NCI-H1092 (cell line): Measurements from ENCODE around the gene CLCNKB.
"Not testable (repeated sequence)": the region's sequence is repeated elsewhere in the genome, so short reads cannot be mapped to it uniquely, and the experiment has no call there.

Experiments used
- DNase-seq: peaks from one replicate; lab custom pipeline; 2025; lab: John Stamatoyannopoulos, UW

Gene CLCNKB

DNA sequence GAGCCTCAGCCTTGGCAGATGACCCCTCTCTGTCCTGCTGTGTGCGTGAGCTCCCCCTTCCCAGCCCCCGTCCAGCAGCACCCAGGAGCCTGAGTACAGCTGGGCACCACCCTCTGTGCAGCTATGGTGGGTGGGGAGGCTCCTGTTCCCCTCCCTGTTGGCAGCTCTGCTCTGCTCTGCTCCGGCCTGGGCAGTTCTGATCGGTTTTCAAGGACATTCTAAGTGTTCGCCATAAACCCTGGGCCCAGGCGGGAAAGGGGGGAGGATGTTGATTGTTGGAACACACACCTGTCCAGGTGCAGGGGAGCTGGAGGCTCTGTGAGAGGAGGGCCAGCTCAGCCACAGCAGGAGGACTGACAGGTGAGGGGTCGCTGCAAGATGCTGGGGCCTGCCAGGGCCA, at the start of gene CLCNKB:
Gene CLCNKB, plus strand, starts transcription at position 262 of the 400 bp plus-strand sequence. CDS start 711 bp downstream, outside the sequence.
- DNase-seq: no peak

DNA sequence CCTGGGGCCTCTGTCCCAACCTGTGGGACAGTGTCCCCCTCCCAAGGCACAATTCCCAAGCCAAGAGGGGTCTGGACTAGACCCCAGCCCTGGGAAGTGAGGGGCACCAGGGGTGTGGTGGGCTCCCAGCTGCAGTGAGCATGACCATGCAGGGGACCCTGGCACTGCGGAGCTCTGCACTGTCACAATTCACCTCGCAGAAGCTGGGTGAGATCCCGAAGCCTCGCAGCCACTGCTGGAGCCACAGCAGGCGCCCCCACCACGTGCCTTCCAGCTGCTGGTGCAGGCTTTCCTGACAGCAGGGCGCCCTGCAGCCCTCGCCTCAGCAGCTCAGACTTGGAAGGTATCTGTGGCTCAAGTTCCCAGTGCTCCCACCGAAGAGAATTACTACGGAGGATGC, 49.5 kb upstream of the CLCNKB start:
- DNase-seq: no peak

DNA sequence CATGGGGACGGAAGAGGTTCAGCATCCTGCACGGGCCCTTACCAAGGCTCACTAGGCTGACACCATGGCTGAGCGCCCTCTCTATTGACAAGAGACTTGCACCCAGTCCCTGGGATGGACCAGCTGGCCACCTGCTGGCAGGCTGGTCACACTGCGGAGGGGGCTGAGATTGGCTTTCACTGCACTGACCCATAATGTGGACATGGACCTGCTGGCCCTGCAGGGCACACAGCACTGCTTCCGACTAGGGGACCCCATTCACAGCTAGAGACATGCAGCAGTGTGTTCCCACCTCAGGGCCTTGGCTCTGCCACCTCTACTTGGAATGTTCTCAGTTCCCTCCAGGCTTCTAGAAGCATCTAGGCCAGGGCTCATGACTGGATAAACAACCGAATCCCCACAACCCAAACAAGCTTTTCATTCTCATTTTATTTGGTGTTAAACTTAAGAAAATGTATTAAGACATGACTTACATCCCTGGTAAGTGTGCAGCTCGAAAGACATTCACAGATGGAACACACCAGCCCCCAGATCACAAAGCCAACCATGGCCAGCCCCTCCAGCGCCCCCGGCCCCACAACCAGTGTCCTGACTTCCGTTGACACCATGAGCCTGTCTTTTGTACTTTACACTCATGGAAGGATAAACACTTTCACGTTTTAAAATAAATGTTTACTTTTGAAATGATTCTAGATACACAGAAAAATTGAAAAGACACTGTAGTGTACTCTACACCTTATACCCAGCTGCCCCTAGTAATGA, 48.8 kb upstream of the CLCNKB start:
- DNase-seq: no peak

DNA sequence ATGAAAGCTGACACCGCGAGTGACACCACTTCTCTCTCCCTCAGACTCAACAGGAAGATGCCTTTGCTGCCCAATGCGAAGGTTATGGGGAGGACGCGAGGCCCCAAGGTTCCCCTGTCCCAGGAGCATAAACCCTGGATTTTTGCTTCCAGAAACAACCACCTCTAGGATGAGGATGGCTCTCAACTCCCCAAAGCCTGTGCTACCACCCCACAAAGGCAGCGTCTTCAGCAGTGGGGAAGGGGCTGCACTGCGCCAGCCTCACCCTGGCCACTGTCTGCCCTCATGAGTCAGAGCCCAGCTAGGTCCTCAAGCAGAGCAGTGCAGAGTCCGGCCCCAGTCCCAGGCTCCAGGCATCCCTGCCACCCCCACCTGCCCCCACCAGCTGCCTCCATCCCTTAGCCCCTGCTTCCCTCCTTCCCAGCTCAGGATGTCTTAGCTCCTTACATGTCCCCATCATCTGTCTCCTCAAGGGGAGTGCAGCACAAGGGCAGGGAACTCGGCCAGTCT, 46.5 kb upstream of the CLCNKB start:
- no peak for DNase-seq

DNA sequence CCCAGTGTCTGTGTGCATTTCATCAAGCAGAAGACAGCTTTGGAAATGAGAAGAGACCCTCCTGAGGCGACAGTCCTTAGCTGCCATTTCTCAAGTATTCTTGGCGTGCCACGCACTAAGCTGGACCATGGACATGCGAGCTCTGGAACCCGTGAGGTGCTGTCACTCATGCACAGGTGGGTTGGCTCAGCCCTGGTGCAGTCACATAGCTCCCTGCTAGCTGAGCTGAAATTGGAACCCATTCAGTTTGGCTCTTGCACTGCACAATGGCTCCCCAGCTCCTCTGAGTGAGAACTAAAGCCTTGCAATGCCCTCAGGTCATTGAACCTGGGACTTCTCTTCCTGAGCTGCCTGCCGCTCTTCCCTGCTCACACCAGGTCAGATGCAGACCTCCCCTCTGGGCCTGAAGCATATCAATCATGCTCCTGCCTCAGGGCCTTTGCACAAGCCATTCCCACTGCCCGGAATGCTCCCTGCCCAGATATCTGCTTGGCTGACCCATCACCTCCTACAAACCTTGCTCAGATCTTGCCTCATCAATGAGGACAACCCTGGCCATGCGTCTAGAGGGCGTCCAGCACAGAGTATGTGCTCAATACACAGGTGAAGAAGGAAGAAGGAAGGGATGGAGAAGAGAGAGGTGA, 45.8 kb upstream of the CLCNKB start:
- DNase-seq: no peak

DNA sequence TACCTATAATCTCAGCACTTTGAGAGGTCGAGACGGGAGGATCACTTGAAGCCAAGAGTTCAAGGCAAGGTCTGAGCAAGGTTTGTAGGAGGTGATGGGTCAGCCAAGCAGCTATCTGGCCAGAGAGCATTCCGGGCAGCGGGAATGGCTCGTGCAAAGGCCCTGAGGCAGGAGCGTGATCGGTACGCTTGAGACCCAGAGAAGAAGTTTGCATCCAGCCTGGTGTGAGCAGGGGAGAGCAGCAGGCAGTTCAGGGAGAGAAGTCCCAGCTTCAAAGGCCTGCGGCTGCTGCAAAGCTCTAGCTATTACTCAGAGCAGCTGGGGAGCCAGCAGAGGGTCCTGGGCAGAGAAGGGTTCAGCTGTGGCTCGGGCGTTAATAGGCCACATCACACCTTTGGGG, 44.7 kb upstream of the CLCNKB start:
- DNase-seq: no peak

DNA sequence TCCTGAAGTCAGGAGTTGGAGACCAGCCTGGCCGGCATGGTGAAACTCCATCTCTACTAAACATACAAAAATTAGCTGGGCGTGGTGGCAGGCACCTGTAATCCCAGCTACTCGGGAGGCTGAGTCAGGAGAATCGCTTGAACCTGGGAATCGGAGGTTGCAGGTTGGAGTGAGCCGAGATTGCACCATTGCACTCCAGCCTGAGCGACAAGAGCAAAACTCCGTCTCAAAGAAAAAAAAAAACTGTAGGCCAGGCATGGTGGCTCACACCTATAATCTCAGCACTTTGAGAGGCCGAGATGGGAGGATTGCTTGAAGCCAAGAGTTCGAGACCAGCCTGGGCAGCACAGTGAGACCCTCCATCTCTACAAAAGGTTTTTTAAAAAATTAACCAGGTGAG, 42.3 kb upstream of the CLCNKB start:
- not testable (repeated sequence) for DNase-seq

DNA sequence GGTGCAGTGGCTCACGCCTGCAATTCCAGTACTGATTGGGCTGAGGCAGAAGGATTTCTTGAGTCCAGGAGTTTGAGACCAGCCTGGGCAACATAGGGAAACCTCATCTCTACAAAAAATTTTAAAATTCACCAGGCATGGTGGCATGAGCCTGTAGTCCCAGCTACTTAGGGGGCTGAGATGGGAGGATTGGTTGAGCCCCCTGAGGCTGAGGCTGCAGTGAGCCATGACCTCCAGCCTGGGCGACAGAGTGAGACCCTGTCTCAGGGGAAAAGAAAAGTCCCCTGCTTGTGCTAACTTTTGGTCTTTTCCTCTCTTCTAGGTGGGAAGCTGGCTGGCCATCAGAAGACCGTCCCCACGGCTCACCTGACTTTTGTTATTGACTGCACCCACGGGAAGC, 38.0 kb upstream of the CLCNKB start:
- DNase-seq: no peak

DNA sequence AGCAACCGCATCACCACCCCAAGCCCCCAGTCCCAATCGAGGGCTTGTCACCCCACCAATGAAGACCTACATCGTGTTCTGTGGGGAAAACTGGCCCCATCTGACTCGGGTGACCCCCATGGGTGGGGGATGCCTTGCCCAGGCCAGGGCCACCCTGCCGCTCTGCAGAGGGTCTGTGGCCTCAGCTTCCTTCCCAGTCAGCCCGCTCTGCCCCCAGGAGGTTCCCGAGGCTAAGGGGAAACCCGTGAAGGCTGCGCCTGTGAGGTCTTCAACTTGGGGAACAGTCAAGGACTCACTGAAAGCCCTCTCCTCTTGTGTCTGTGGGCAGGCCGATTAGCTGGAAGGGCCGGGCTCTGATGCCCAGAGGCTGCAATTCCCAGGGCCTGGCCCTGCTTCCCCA, 37.6 kb upstream of the CLCNKB start:
- no peak for DNase-seq

DNA sequence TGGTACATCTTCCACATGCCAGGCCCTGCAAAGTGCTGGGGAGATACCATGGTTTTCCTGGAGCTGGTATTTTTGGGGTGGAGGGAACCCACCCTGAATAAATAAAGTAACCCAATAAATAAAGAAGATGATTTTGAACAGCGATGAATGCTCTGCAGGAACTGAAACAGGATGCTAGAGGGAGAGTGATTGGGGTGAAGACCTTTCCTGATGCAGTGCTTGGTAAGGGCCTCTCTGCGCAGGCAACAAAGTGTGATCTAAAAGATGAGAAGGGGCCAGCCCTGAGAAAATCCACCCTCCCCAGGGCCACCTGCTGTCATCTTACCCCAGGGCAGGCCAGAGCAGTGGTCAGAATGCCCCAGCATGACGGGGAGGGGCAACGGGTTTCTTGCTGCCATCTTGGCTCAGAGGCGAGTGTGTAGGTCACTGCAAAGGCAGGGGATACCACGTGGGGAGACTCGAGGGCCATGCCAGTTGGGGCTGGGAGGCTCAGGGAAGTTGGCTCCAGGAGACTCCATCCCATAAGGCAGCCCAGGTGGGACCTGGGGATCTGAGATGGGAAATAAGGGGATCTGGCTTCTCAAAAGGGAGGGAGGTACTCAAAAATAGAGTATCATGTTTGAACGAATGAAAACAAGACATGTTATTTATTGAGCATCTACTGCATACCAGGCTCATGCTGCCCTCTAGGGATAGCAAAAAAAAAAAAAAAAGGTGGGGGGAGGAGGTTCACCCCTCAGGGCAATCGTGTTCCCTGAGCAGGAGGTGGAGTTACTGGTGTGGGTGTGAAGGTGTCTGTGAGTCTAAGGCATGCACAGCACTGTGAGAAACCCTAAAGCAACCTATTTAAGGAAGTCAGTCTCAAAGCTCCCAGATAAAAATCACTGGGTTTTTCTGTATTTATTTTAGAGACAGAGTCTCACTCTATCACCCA, 36.8 kb upstream of the CLCNKB start:
- no peak for DNase-seq

DNA sequence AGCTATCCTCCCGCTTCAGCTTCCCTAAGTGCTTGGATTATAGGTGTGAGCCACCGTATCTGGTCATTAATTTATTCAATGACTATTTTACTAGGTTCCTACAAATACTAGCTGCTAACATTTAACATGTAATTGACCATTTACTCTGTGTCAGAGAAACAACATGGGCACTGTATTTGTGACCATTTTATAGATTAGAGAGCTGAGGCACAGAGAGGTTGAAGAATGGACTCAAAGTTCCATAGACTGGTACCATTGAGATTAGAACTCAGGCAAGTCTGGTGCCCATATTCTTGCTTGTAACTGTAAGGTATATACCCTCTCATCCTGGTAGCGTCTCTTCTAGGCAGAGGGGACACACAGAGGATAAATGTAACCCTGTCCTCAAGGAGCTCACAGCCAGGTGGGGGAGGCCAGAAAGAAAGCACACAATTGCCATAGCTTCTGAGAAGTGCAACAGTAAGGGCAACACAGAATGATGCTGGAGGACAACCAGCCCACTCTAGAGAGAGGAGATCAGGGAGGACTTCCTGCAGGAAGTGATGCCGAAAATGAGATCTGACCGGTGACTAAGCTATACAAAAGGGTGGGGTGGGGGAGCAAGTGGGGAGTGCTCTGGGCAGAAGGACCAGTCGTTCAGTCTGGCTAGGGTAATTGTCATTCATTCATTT, 35.8 kb upstream of the CLCNKB start:
- no peak for DNase-seq

DNA sequence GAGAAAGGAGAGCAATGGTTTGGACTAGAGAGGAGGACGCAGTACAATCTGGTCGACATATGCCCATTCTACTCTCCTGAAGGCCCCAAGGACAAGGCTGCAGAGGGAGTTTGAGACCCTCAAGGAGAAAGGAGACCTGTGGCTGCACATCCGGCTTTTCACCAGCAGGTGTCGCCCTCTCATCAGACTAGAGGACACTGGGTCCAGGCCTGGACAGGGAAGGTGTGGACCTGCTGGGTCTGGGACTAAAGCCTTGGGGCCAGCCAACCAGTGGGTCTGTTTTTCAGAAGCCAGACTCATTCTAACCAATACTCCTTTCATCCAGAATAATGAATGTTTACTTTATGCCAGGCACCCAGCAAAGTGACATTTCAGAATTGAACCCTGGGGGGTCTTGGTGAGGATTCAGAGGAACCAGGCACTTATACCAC, 34.5 kb upstream of the CLCNKB start:
- peak; percentile 68 for DNase-seq

DNA sequence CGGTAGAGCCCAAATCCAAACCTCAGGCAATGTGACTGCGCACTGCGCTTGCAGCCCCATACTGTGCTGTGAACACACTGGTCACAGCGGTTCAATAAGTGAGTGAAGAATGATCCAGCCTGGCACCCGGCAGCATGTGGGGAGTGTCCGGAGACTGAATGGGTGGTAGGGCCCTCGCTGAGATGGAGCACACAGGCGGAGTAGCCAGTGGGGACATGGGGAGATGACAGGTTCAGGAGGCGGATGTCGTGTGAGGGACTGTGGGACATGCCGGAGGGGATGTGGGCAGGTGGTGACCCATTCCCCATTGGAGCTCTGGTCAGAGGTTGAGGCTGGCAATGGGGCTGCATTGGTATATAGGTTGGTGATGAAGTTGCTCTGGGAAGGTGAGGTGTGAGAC, 33.9 kb upstream of the CLCNKB start:
- DNase-seq: no peak

DNA sequence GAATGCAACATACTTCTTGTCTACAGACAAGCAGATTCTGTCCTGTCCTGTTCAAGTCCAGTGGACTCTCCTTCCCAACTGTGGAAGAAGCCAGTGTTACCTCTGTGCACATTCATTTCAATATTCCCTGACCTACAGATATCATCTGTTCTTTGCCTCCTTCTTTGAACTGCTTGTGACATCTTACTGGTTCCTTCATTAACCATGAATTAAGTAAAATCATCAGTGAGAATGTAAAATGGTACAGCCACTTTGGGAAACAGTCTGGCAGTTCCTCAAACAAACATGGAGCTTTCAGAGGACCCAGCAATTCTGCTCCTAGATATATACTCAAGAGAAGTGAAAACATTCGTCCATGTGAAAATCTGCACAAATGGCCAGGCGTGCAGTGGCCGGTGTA, 32.7 kb upstream of the CLCNKB start:
- no peak for DNase-seq

DNA sequence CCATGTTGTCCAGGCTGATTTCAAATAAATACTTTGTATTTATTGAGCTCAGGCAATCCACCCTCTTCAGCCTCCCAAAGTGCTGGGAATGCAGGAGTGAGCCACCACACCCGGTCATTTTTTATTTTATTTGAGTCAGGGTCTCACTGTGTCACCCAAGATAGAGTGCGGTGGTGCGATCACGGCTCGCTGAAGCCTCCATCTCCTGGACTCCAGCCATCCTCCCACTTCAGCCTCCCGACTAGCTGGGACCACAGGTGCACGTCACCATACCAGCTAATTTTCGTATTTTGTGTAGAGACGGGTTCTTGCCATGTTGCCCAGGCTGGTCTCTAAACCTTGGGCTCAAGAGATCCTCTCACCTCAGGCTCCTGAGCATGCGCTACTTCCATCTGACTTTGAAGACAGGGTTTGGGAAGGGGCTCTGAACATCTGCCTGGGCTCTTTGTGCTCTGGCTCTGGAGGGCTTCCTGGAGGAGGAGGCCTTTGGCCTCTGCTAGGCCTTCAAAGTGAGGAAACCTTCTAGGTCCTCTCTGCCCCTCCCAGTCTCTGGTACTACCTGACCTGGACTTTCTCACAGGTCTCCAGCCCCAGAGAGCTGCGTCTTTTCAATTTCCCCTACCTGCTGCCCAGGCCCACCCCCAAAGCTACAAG, 31.5 kb upstream of the CLCNKB start:
- DNase-seq: no peak

DNA sequence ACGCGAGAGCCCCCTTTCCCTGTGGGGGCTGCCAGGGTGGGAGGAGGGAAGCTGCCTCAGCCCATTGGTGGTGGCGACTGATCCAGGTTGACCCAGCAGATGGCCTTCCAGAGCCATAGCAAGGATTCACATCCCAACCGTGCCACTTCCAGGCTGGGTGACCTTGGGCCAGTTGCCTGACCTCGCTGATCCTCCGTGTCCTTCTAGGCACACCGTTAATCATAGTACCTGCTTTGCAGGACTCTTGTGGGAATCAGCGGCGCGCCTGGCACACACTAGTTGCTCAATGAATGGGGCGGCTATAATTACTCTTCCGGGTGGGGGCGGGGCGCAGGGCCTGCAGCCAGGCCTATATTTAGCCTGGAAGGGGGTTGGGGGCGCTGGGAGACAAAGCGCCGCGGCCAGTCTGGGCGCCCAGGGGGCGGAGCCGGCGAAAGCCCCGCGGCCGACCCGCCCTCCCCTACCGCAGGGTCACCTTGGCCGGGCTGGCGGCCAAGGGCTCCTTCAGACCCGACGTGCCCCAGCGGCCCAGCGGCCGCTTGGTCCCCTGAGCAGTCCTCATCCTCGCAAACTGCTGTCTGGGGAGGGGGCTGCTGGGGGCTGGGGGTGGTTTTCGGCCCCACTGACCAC, 30.9 kb upstream of the CLCNKB start:
- DNase-seq: peak; percentile 48

DNA sequence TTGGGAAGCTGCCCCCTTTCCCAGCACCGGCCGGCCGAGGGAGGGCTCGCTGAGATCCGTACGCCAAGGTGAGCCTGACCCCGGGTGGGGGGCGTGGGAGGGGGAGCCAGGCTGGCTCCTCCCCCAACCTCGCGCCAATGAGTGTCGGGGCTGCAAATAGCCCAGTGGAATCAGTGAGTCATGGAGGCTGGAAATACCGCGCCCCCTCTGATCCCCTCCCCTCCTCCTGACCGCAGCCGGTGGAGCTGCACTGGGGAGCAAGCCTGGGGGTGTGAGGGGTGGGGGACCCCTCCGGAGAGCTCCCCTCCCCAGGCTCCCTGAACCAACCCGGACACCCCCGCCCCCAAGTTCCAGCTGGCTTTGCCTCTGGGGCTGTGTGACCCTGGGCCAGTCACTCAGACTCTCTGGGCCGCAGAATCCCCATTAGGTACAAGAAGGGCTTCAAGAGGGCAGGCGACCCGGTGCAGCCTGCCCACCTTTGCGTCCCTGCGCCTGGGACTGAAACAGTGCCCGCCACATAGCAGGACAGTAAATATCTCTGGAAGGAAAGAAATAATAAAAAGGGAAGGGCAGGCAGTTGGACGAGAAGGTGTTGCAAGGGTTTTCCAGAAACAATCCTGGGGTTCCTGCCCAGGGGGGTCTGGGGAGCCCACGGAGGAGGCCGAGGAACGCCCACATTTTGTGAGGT, 30.2 kb upstream of the CLCNKB start:
- no peak for DNase-seq

DNA sequence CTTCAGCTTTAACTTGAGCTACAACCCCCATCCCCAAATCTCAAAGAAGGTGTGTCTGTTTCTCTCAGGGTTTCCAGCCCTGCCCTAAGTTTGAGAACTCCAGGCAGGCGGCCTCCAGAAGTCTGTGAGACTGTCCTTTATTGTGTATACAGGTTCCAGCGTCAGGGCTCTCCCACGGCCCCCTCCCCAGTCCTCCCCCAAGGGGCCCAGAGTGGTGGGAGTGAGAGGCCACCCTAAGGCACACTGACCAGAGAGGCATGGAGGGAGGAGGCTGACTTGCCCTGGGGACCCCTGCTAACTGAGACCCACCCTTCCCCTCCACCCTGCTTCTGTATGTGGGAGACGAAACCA, 29.7 kb upstream of the CLCNKB start:
- DNase-seq: no peak

DNA sequence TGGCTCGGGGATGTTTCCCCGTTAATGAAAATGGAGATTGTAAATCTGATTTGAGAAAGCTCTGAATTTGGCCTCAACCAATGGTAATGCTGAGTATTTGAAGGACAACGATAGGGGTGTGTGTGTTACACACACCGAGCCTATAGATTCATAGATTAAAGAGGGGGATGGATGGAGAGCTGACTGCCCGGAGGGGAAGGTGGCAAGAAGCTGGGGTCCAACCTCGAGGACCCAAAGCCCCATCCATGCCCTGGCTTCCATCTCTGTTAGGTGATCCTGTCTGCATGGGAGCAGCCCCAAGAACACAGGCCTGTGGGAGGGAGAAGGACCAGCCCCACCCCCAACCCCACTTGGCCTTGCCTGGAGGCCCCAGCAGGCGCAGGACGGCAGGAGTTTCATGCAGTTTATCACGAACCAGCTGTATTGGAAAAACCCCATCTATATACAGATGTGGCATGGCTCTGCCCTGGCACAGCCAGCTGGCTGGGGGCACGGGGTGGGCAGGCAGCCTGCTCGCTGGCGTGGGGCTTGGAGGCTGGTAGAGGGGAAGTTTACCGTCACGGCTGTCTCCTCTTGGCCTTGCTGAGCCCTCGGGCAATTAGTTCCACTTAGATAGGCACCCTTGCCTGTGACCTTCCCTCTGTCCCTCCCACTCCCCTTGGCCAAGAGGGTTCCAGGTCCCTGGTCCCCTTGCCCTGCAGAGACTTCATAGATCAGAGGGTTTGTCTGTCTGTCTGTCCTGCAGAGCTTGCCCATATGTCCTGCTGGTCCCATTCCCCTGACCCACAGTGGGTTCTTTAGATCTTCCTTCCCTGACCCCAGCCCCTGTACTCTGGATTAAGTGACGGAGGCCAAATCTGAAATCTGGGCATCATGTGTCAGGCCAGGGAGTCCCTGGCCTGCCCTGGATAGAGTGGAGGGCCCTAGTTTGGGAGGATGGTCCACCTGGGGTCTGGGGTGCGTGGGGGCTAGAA, 28.8 kb upstream of the CLCNKB start:
- DNase-seq: no peak
